GM12892 (cell line): ENCODE data around the gene CCR8.

ENCODE experiments used
- POLR2AphosphoS5 ChIP-seq: IDR thresholded peaks from 2 replicates; pipeline ENCODE4 v1.6.1; 2011; ENCODE audit warnings: low read depth, low read length, control low read depth
- TAF1 ChIP-seq: IDR thresholded peaks from 2 replicates; pipeline ENCODE4 v1.6.1; 2011; ENCODE audit warnings: low read depth, mild to moderate bottlenecking, control low read depth, low read length, borderline replicate concordance

GRCh38 chr3:39361252-39361927 lies 31.9 kb downstream of the CCR8 start:
- TF ChIP-seq POLR2AphosphoS5 (0 out of 2 replicates have a peak, but pooled peaks have one; percentile 59), TAF1 (no peak)
